ENCODE results near the gene CTPS2.

The CTPS2 gene

DNA sequence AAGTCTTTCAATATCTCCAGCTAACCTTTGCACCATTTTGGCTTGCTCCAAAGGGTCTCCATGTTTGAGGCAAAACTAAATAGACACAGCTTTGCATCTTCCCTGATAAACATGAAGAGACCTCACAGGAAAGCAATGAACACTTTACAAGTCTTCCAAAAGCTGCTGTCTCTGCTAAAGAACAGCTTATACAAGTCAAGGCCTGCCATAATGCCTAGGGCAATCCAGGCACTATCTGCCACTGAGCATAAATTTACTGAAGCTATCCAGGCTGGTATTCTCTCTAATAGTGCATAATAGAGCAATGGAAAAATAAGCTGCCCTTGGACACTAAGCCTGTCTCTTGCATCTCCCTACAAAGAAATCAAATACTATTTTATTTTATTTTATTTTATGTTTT lies 122.6 kb downstream of the CTPS2 start:
- Histone ChIP-seq H3F3A (ENCODE audit: insufficient read depth, low read length) (no peaks in the 10 kb centered on the region), H3K27me3 (ENCODE audit: insufficient read depth, low read length) (no peaks in the 10 kb centered on the region), H3K36me3 (ENCODE audit: insufficient read depth, low read length) (peaks cover 52% of the 10 kb centered on the region), H3K9me3 (ENCODE audit: low read length) (no peaks in the 10 kb centered on the region), H3K4me1 (ENCODE audit: insufficient read depth, low read length, severe bottlenecking) (no peaks in the 10 kb centered on the region), H3K4me2 (ENCODE audit: low read length) (no peak overlapping the region), H3K4me3 (ENCODE audit: low read depth, low read length, poor library complexity, severe bottlenecking) (no peak overlapping the region), H3K27ac (ENCODE audit: low read depth, low read length, poor library complexity, severe bottlenecking) (no peak overlapping the region), H2AFZ (ENCODE audit: low read length) (no peak overlapping the region), H3K79me2 (ENCODE audit: insufficient read depth, low read length) (no peaks in the 10 kb centered on the region), H3K9me2 (ENCODE audit: low read depth, low read length) (no peaks in the 10 kb centered on the region), H3K9ac (ENCODE audit: low read length) (no peak overlapping the region), H4K20me1 (ENCODE audit: insufficient read depth, low read length) (no peaks in the 10 kb centered on the region)
- TF ChIP-seq, protein P1, sequence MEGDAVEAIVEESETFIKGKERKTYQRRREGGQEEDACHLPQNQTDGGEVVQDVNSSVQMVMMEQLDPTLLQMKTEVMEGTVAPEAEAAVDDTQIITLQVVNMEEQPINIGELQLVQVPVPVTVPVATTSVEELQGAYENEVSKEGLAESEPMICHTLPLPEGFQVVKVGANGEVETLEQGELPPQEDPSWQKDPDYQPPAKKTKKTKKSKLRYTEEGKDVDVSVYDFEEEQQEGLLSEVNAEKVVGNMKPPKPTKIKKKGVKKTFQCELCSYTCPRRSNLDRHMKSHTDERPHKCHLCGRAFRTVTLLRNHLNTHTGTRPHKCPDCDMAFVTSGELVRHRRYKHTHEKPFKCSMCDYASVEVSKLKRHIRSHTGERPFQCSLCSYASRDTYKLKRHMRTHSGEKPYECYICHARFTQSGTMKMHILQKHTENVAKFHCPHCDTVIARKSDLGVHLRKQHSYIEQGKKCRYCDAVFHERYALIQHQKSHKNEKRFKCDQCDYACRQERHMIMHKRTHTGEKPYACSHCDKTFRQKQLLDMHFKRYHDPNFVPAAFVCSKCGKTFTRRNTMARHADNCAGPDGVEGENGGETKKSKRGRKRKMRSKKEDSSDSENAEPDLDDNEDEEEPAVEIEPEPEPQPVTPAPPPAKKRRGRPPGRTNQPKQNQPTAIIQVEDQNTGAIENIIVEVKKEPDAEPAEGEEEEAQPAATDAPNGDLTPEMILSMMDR (IDR thresholded peaks at IDR 0.05; ENCODE audit: low read length) = no peak
- no peak for TF ChIP-seq EZH2 (IDR thresholded peaks at IDR 0.05; ENCODE audit: borderline replicate concordance, low read length)

DNA sequence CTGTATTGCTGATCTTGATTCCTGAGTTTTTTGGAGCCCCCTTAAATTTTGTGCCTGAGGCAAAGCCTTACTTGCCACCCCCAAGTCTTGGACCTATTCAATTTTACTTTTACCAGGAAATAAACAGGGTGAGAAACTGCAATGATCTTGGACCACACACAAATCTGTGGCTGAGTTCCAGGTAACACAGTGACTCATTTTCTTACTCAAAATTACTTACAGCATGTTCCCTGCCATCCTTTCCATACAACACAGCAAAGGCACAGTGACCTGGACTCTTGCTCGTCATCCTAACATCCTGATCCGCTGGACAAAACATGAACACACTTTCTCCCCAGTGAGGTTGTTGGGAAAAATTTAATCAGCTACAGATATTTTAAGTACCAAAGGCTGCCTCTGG lies 123.3 kb downstream of the CTPS2 start:
- no peak overlapping the region for H3K4me2 ChIP-seq (ENCODE audit: low read length)
- H3K36me3 ChIP-seq (ENCODE audit: insufficient read depth, low read length) = peaks cover 51% of the 10 kb centered on the region
- H3K79me2 ChIP-seq (ENCODE audit: insufficient read depth, low read length) = no peaks in the 10 kb centered on the region
- H3F3A ChIP-seq (ENCODE audit: insufficient read depth, low read length) = no peaks in the 10 kb centered on the region
- no peak overlapping the region for H2AFZ ChIP-seq (ENCODE audit: low read length)
- H3K9me3 ChIP-seq (ENCODE audit: low read length) = no peaks in the 10 kb centered on the region
- H3K27me3 ChIP-seq (ENCODE audit: insufficient read depth, low read length) = no peaks in the 10 kb centered on the region
- TF ChIP-seq, protein P1 (IDR thresholded peaks at IDR 0.05; ENCODE audit: low read length) = no peak
- TF ChIP-seq EZH2 (IDR thresholded peaks at IDR 0.05; ENCODE audit: borderline replicate concordance, low read length) = no peak
- H3K4me1 ChIP-seq (ENCODE audit: insufficient read depth, low read length, severe bottlenecking) = no peaks in the 10 kb centered on the region
- no peak overlapping the region for H3K27ac ChIP-seq (ENCODE audit: low read depth, low read length, poor library complexity, severe bottlenecking)
- no peak overlapping the region for H3K9ac ChIP-seq (ENCODE audit: low read length)
- H3K9me2 ChIP-seq (ENCODE audit: low read depth, low read length) = no peaks in the 10 kb centered on the region
- H4K20me1 ChIP-seq (ENCODE audit: insufficient read depth, low read length) = no peaks in the 10 kb centered on the region
- H3K4me3 ChIP-seq (ENCODE audit: low read depth, low read length, poor library complexity, severe bottlenecking) = no peak overlapping the region

DNA sequence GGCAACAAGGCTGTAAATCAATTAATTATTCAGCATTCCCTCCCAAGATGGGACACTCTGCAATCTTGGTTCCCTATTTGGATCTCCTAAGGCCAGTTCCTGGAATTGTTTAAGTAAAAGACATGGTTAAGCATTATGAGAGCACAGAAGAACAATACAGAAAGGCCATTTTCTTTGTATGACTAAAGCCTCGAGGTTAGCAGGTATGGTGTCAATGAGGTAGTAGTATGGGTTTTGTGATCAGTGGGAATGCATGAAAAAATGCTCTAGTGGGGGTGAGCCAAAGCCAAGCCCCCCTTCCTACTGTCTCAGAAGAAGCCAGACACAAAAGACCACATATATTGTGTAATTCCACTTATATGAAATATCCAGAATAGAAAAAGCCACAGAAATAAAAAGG lies 124.2 kb downstream of the CTPS2 start:
- Histone ChIP-seq H2AFZ (ENCODE audit: low read length) (no peak overlapping the region), H4K20me1 (ENCODE audit: insufficient read depth, low read length) (no peaks in the 10 kb centered on the region), H3K4me3 (ENCODE audit: low read depth, low read length, poor library complexity, severe bottlenecking) (no peak overlapping the region), H3K27me3 (ENCODE audit: insufficient read depth, low read length) (no peaks in the 10 kb centered on the region), H3K27ac (ENCODE audit: low read depth, low read length, poor library complexity, severe bottlenecking) (no peak overlapping the region), H3K4me2 (ENCODE audit: low read length) (no peak overlapping the region), H3K79me2 (ENCODE audit: insufficient read depth, low read length) (no peaks in the 10 kb centered on the region), H3K36me3 (ENCODE audit: insufficient read depth, low read length) (peaks cover 49% of the 10 kb centered on the region), H3K9me2 (ENCODE audit: low read depth, low read length) (no peaks in the 10 kb centered on the region), H3K9ac (ENCODE audit: low read length) (no peak overlapping the region), H3K9me3 (ENCODE audit: low read length) (no peaks in the 10 kb centered on the region), H3K4me1 (ENCODE audit: insufficient read depth, low read length, severe bottlenecking) (no peaks in the 10 kb centered on the region), H3F3A (ENCODE audit: insufficient read depth, low read length) (no peaks in the 10 kb centered on the region)
- TF ChIP-seq EZH2 (IDR thresholded peaks at IDR 0.05; ENCODE audit: borderline replicate concordance, low read length) = no peak
- TF ChIP-seq, protein P1 (IDR thresholded peaks at IDR 0.05; ENCODE audit: low read length) = no peak

Data from OCI-LY1 (cell line).